HL-60 (cell line): ENCODE data around the gene ART5.

Experiments
- DNase-seq, 2 experiments: peaks; one replicate each; pipeline ENCODE4 v3.0.0-alpha.2; 2010 to 2020; ENCODE audit warnings: low read depth in 1 of 2, low spot score in 1 of 2
- H3K27ac ChIP-seq: fragments of 250-450 bp; sonication (Bioruptor Pico); replicated peaks from 2 replicates; pipeline ENCODE4 v1.5.1; 2020; ENCODE audit warnings: mild to moderate bottlenecking, moderate library complexity
- H3K27me3 ChIP-seq: fragments of 250-450 bp; sonication (Bioruptor Pico); 2 replicates; pipeline ENCODE4 v1.5.1; 2021; ENCODE audit warnings: mild to moderate bottlenecking, moderate library complexity; ENCODE audit not compliant: insufficient read depth, poor library complexity, severe bottlenecking
- H3K4me3 ChIP-seq: replicated peaks from 2 replicates; pipeline ENCODE4 v1.5.1; 2011; ENCODE audit warnings: mild to moderate bottlenecking, control low read depth, low read length; ENCODE audit not compliant: insufficient read depth
- GABPA ChIP-seq: IDR thresholded peaks from 2 replicates; pipeline ENCODE4 v1.6.1; 2012; ENCODE audit warnings: low read depth
- POLR2AphosphoS5 ChIP-seq: IDR thresholded peaks from 2 replicates; pipeline ENCODE4 v1.6.1; 2012; ENCODE audit warnings: low read depth
- SPI1 ChIP-seq: IDR thresholded peaks from 2 replicates; pipeline ENCODE4 v1.6.1; 2012; ENCODE audit warnings: low read depth, mild to moderate bottlenecking, borderline replicate concordance
- TF ChIP-seq, protein P1 (sequence below): IDR thresholded peaks from 2 replicates; pipeline ENCODE4 v1.6.1; 2012; ENCODE audit warnings: low read depth; ENCODE audit not compliant: insufficient replicate concordance
- TF ChIP-seq, protein P2 (sequence below): IDR thresholded peaks from one replicate; pipeline ENCODE4 v1.5.1; 2011; ENCODE audit warnings: low read length, control low read depth, inconsistent platforms; ENCODE audit not compliant: insufficient read depth

Gene ART5

DNA sequence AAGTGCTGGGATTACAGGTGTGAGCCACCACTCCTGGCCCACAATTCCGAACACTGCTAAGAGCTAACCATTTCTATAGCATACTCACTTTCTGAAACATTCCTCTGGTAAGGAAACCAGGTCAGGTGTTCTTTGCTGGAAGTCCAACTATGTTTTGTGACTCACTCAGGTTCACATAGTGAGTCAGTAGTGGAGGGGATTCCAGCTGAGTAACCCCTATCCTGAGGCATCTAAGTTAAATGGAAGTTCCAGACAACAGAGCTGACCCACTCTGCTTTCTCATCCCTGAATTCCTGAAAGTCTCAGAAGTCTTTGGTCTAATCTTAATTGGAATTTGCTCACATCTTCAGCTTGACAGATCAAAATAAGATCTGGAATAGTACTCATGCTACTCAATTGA lies 32.4 kb upstream of the ART5 start:
- H3K4me3 ChIP-seq, result no peak overlapping the region
- no peaks in the 10 kb centered on the region for H3K27me3 ChIP-seq
- TF ChIP-seq, protein P1, sequence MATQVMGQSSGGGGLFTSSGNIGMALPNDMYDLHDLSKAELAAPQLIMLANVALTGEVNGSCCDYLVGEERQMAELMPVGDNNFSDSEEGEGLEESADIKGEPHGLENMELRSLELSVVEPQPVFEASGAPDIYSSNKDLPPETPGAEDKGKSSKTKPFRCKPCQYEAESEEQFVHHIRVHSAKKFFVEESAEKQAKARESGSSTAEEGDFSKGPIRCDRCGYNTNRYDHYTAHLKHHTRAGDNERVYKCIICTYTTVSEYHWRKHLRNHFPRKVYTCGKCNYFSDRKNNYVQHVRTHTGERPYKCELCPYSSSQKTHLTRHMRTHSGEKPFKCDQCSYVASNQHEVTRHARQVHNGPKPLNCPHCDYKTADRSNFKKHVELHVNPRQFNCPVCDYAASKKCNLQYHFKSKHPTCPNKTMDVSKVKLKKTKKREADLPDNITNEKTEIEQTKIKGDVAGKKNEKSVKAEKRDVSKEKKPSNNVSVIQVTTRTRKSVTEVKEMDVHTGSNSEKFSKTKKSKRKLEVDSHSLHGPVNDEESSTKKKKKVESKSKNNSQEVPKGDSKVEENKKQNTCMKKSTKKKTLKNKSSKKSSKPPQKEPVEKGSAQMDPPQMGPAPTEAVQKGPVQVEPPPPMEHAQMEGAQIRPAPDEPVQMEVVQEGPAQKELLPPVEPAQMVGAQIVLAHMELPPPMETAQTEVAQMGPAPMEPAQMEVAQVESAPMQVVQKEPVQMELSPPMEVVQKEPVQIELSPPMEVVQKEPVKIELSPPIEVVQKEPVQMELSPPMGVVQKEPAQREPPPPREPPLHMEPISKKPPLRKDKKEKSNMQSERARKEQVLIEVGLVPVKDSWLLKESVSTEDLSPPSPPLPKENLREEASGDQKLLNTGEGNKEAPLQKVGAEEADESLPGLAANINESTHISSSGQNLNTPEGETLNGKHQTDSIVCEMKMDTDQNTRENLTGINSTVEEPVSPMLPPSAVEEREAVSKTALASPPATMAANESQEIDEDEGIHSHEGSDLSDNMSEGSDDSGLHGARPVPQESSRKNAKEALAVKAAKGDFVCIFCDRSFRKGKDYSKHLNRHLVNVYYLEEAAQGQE, result no peak
- TF ChIP-seq GABPA (no peak), POLR2AphosphoS5 (no peak), SPI1 (no peak)
- TF ChIP-seq, protein P2, sequence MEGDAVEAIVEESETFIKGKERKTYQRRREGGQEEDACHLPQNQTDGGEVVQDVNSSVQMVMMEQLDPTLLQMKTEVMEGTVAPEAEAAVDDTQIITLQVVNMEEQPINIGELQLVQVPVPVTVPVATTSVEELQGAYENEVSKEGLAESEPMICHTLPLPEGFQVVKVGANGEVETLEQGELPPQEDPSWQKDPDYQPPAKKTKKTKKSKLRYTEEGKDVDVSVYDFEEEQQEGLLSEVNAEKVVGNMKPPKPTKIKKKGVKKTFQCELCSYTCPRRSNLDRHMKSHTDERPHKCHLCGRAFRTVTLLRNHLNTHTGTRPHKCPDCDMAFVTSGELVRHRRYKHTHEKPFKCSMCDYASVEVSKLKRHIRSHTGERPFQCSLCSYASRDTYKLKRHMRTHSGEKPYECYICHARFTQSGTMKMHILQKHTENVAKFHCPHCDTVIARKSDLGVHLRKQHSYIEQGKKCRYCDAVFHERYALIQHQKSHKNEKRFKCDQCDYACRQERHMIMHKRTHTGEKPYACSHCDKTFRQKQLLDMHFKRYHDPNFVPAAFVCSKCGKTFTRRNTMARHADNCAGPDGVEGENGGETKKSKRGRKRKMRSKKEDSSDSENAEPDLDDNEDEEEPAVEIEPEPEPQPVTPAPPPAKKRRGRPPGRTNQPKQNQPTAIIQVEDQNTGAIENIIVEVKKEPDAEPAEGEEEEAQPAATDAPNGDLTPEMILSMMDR, result no peak
- DNase-seq, result no peak
- H3K27ac ChIP-seq, result no peak overlapping the region

DNA sequence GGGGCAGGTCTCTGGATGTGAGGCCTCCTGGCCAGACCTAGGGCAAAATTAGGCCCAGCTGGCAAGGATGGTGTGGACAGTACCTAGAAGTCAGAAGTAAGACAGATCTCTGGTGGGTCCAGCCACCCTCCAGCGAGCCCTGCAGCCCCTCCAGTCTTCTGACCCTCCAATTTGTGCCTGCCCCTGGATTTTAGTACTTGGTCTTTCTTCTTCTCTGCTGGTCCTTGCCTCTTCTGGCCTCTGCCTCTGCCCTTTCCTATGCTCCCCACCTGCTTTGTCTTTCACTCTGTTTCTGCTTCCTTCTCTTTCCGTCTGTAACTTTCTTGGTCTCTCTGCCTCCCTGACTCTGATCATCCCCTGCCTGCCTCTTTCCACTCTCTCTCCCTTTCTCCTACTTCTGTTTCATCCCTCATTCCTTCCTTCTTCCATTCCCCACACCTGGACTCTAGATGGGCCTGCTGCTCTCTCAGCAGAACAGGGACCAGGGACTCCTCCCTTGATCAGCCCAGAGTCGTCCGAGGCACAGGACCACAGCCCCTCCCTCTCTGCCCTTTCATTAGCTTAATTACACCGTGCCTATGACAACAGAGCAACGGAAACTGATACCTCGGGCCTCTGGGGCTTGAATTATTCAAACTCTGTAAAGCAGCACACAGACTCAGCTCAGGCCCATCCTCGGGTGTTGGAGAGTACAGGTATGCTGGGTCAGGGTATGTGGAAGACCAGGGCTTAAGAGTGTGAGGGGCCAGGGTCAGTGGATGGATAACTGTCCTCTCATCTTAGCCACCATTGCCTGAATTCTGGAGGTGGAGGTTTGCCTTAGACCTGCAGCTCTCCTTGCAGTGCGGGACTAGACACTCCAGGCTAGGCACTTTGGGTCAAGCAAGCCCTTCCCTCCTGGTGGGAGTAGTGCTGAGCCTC lies 29.8 kb upstream of the ART5 start, which contains the start of gene CHRNA10:
TSS of gene CHRNA10 (minus strand) at position 51 of the 921 bp plus-strand sequence. CDS start 72 bp downstream, outside the sequence.
- H3K27me3 ChIP-seq, result no peaks in the 10 kb centered on the region
- no peak for TF ChIP-seq POLR2AphosphoS5
- TF ChIP-seq, protein P2, result no peak
- no peak for TF ChIP-seq GABPA
- TF ChIP-seq SPI1, result no peak
- TF ChIP-seq, protein P1, result no peak
- DNase-seq, result no peak
- no peak within 1 kb of the TSS for H3K27ac ChIP-seq
- no peak within 1 kb of the TSS for H3K4me3 ChIP-seq

DNA sequence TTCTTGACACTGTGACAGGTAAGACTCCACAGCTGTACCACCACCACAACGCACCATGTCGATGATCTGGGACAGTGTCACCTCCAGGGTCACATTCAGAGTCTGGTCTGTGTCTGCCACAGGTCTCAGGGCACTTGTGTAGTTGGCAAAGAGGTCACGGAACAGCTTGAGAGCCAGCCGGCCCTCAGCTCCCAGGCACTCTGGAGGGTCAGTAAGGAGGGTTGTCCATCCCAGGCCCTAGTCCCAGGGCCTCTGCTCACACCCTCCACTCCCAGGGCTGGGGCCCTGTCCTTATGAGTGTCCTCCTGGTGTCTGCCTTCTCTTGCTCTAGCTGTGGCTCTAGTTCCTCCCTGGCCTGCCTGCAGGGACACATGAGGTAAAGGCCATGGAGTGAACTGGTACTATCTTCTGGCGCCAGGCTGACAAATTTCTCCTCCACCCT lies 28.0 kb upstream of the ART5 start:
- no peak for DNase-seq
- Histone ChIP-seq H3K27me3 (no peaks in the 10 kb centered on the region), H3K27ac (no peak overlapping the region), H3K4me3 (no peak overlapping the region)
- TF ChIP-seq SPI1, result no peak
- TF ChIP-seq, protein P1, result no peak
- TF ChIP-seq GABPA, result no peak
- TF ChIP-seq POLR2AphosphoS5, result no peak
- TF ChIP-seq, protein P2, result no peak
